Measurements from ENCODE around the gene APLP1.
A peak's percentile ranks its signal among the peaks of the same experiment; 100 is the strongest.

Gene APLP1

DNA sequence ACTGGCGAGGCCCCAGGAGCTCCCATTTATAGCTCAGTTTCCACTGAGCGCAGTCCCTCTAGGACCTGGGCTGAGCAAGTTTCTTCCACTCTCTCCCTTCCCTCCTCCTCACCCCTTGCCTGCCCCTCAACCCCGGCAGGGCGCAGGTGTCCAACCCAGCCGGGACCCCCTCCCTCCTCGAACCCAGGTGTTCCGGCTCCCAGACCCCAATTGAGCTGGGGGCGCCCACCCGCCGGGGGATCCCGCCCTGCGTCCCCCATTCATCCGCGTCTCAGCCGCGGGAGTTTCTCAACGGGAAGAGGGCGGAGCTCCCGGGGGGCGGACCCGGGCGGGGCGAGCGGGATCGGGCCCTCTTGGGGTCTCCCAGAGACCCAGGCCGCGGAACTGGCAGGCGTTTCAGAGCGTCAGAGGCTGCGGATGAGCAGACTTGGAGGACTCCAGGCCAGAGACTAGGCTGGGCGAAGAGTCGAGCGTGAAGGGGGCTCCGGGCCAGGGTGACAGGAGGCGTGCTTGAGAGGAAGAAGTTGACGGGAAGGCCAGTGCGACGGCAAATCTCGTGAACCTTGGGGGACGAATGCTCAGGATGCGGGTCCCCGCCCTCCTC lies 11.7 kb upstream of the APLP1 start, which contains the start of gene KIRREL2:
TSS of gene KIRREL2 (plus strand) at position 366 of the 604 bp plus-strand sequence. CDS start at position 575, 209 bp downstream.
- no peak for TF ChIP-seq CTCF (IDR thresholded peaks at IDR 0.05; ENCODE audit: extremely low read depth, missing control alignments)
- peak; percentile 65 for DNase-seq (ENCODE audit: low spot score)

GRCh38 chr19:35858311-35858710 lies 10.1 kb upstream of the APLP1 start:
- no peak for TF ChIP-seq CTCF (IDR thresholded peaks at IDR 0.05; ENCODE audit: extremely low read depth, missing control alignments)
- DNase-seq (ENCODE audit: low spot score), result no peak

DNA sequence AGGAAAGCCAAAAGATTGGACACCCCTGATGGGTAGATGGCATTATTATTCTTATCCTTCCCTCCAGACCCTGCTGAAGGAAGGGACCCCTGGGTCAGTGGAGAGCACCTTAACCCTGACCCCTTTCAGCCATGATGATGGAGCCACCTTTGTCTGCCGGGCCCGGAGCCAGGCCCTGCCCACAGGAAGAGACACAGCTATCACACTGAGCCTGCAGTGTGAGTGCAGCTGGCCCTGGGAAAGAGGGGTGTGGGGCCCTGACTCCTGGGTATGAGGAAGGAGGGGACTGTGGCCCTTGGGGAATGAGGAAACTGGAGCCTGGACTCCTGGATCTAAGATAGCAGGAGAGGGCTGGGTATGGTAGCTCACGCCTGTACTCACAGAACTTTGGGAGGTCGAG lies 9.0 kb upstream of the APLP1 start:
- no peak for DNase-seq (ENCODE audit: low spot score)
- no peak for TF ChIP-seq CTCF (IDR thresholded peaks at IDR 0.05; ENCODE audit: extremely low read depth, missing control alignments)

- TF ChIP-seq CTCF (IDR thresholded peaks at IDR 0.05; ENCODE audit: extremely low read depth, missing control alignments), result no peak
- DNase-seq (ENCODE audit: low spot score), result no peak
Measured at GRCh38 chr19:35860436-35860817, 7.9 kb upstream of the APLP1 start.

GRCh38 chr19:35860818-35861639 lies 7.3 kb upstream of the APLP1 start:
- no peak for TF ChIP-seq CTCF (IDR thresholded peaks at IDR 0.05; ENCODE audit: extremely low read depth, missing control alignments)

GRCh38 chr19:35861640-35862160 lies 6.7 kb upstream of the APLP1 start:
- no peak for TF ChIP-seq CTCF (IDR thresholded peaks at IDR 0.05; ENCODE audit: extremely low read depth, missing control alignments)
- no peak for DNase-seq (ENCODE audit: low spot score)

More at GRCh38 chr19:35860818-35861639, 7.3 kb upstream of the APLP1 start:
- no peak for DNase-seq (ENCODE audit: low spot score)

DNA sequence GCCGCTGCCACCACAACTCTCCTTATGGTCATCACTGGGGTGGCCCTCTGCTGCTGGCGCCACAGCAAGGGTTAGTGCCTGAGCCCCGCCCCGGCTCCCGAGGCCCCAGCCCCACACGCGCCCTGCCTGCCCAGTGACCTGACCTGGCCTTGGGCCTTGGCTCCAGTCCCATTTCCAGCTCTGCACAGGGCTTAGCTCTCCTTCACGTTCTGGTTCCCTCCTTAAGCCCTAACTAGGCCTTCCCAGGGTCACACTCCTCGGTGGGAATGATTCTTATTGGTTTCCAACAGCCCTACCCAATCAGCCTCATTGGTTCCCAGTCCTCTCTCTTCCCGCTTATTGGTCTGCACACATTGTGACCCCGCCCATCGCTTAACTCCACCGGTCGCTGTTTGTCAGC lies 5.8 kb upstream of the APLP1 start:
- TF ChIP-seq CTCF (IDR thresholded peaks at IDR 0.05; ENCODE audit: extremely low read depth, missing control alignments), result no peak
- no peak for DNase-seq (ENCODE audit: low spot score)

All from GM20000 (cell line).